Measurements from ENCODE around the gene PCDH9. TPM values are rescaled to one million over a fixed set of nuclear protein-coding genes. Genes with fewer than 3 reads are reported as not detected.

PCDH9 gene
- total RNA-seq, 1 donor from 2014 or later = 3.7 TPM

GRCh38 chr13:66723576-66723975 lies 506.6 kb downstream of the PCDH9 start:
- Histone ChIP-seq H3K27me3 (no peaks in the 10 kb centered on the region), H3K9me3 (no peaks in the 10 kb centered on the region), H3K4me3 (no peak overlapping the region), H3K4me1 (no peaks in the 10 kb centered on the region), H3K36me3 (no peaks in the 10 kb centered on the region), H3K27ac (no peak overlapping the region)
- no peak for TF ChIP-seq POLR2A (IDR thresholded peaks at IDR 0.05)
- no peak for TF ChIP-seq POLR2AphosphoS5 (IDR thresholded peaks at IDR 0.05; ENCODE audit: insufficient read depth in 1 of 2, low read depth in 1 of 2)
- TF ChIP-seq CTCF (IDR thresholded peaks at IDR 0.05) = no peak
- no peak for DNase-seq (ENCODE audit: extremely low spot score in 2 of 2)
- intact Hi-C loops (cut with DNase I) = no loop called here

GRCh38 chr13:66716538-66716937 lies 513.6 kb downstream of the PCDH9 start:
- DNase-seq (ENCODE audit: extremely low spot score in 2 of 2) = no peak
- Histone ChIP-seq H3K27me3 (no peaks in the 10 kb centered on the region), H3K4me3 (no peak overlapping the region), H3K27ac (no peak overlapping the region), H3K9me3 (no peaks in the 10 kb centered on the region), H3K36me3 (no peaks in the 10 kb centered on the region), H3K4me1 (no peaks in the 10 kb centered on the region)
- intact Hi-C loops (cut with DNase I) = no loop called here
- TF ChIP-seq POLR2AphosphoS5 (IDR thresholded peaks at IDR 0.05; ENCODE audit: insufficient read depth in 1 of 2, low read depth in 1 of 2) (no peak), POLR2A (IDR thresholded peaks at IDR 0.05) (no peak), CTCF (IDR thresholded peaks at IDR 0.05) (no peak)

GRCh38 chr13:66714795-66715194 lies 515.3 kb downstream of the PCDH9 start:
- Histone ChIP-seq H3K27ac (no peak overlapping the region), H3K4me3 (no peak overlapping the region), H3K27me3 (no peaks in the 10 kb centered on the region), H3K9me3 (no peaks in the 10 kb centered on the region), H3K4me1 (no peaks in the 10 kb centered on the region), H3K36me3 (no peaks in the 10 kb centered on the region)
- intact Hi-C loops (cut with DNase I) = no loop called here
- TF ChIP-seq POLR2A (IDR thresholded peaks at IDR 0.05) (no peak), POLR2AphosphoS5 (IDR thresholded peaks at IDR 0.05; ENCODE audit: insufficient read depth in 1 of 2, low read depth in 1 of 2) (no peak), CTCF (IDR thresholded peaks at IDR 0.05) (no peak)
- DNase-seq (ENCODE audit: extremely low spot score in 2 of 2) = no peak

GRCh38 chr13:66704110-66704509 lies 526.0 kb downstream of the PCDH9 start:
- intact Hi-C loops (cut with DNase I) = no loop called here
- no peak for DNase-seq (ENCODE audit: extremely low spot score in 2 of 2)
- no peak for TF ChIP-seq CTCF (IDR thresholded peaks at IDR 0.05)
- TF ChIP-seq POLR2A (IDR thresholded peaks at IDR 0.05) = no peak
- no peak for TF ChIP-seq POLR2AphosphoS5 (IDR thresholded peaks at IDR 0.05; ENCODE audit: insufficient read depth in 1 of 2, low read depth in 1 of 2)
- Histone ChIP-seq H3K9me3 (no peaks in the 10 kb centered on the region), H3K36me3 (no peaks in the 10 kb centered on the region), H3K27me3 (no peaks in the 10 kb centered on the region), H3K4me1 (no peaks in the 10 kb centered on the region), H3K27ac (no peak overlapping the region), H3K4me3 (no peak overlapping the region)

GRCh38 chr13:66703597-66703996 lies 526.5 kb downstream of the PCDH9 start:
- no peaks in the 10 kb centered on the region for H3K9me3 ChIP-seq
- no peak for DNase-seq (ENCODE audit: extremely low spot score in 2 of 2)
- no peak for TF ChIP-seq POLR2AphosphoS5 (IDR thresholded peaks at IDR 0.05; ENCODE audit: insufficient read depth in 1 of 2, low read depth in 1 of 2)
- no peak for TF ChIP-seq CTCF (IDR thresholded peaks at IDR 0.05)
- TF ChIP-seq POLR2A (IDR thresholded peaks at IDR 0.05) = no peak
- no peak overlapping the region for H3K4me3 ChIP-seq
- no peaks in the 10 kb centered on the region for H3K27me3 ChIP-seq
- no peak overlapping the region for H3K27ac ChIP-seq
- H3K4me1 ChIP-seq = no peaks in the 10 kb centered on the region
- intact Hi-C loops (cut with DNase I) = no loop called here
- H3K36me3 ChIP-seq = no peaks in the 10 kb centered on the region
